HUDEP-2 (cell line): Measurements from ENCODE around the gene B4GALT6.

ENCODE experiments used
- DNase-seq, 76 experiments: peaks; one replicate each; lab custom pipeline; 2025; ENCODE audit not compliant: unreplicated experiment in 76 of 76; lab: John Stamatoyannopoulos, UW

B4GALT6 gene

GRCh38 chr18:31636387-31636786 lies 48.0 kb downstream of the B4GALT6 start:
- no peak for DNase-seq

- DNase-seq = no peak
Observed at GRCh38 chr18:31634331-31634713, 50.1 kb downstream of the B4GALT6 start.

- no peak for DNase-seq
Observed at GRCh38 chr18:31633392-31634330, 50.7 kb downstream of the B4GALT6 start.

- no peak for DNase-seq
Observed at GRCh38 chr18:31632356-31632755, 52.0 kb downstream of the B4GALT6 start.

- no peak for DNase-seq
Observed at GRCh38 chr18:31631526-31631925, 52.9 kb downstream of the B4GALT6 start.

- no peak for DNase-seq
Observed at GRCh38 chr18:31630549-31630948, 53.8 kb downstream of the B4GALT6 start.

GRCh38 chr18:31626409-31626808 lies 58.0 kb downstream of the B4GALT6 start:
- peak in 2 of 76 experiments; percentile 12 to 20 for DNase-seq

- no peak for DNase-seq
Observed at GRCh38 chr18:31624892-31625640, 59.3 kb downstream of the B4GALT6 start.

GRCh38 chr18:31619291-31619690 lies 65.1 kb downstream of the B4GALT6 start:
- no peak for DNase-seq

GRCh38 chr18:31618801-31619200 lies 65.6 kb downstream of the B4GALT6 start:
- no peak for DNase-seq

GRCh38 chr18:31617031-31617717 lies 67.2 kb downstream of the B4GALT6 start:
- DNase-seq = no peak

- no peak for DNase-seq
Observed at GRCh38 chr18:31616586-31616985, 67.8 kb downstream of the B4GALT6 start.

- no peak for DNase-seq
Observed at GRCh38 chr18:31614044-31614443, 70.3 kb downstream of the B4GALT6 start.

GRCh38 chr18:31612124-31612523 lies 72.3 kb downstream of the B4GALT6 start:
- DNase-seq = no peak

GRCh38 chr18:31611511-31611910 lies 72.9 kb downstream of the B4GALT6 start:
- DNase-seq = no peak

- DNase-seq = peak in 1 of 76 experiments; percentile 8
Observed at GRCh38 chr18:31610286-31611205, 73.8 kb downstream of the B4GALT6 start.

GRCh38 chr18:31609886-31610285 lies 74.5 kb downstream of the B4GALT6 start:
- no peak for DNase-seq

- DNase-seq = no peak
Observed at GRCh38 chr18:31607384-31607783, 77.0 kb downstream of the B4GALT6 start.

- no peak for DNase-seq
Observed at GRCh38 chr18:31606265-31606664, 78.1 kb downstream of the B4GALT6 start.

GRCh38 chr18:31603315-31603714 lies 81.1 kb downstream of the B4GALT6 start:
- DNase-seq = no peak
